B cell (primary cell): ENCODE results near the gene ADAMTS12. TPM values are rescaled to one million over a fixed set of nuclear protein-coding genes. Genes with fewer than 3 reads are reported as not detected.

Source experiments
- ATAC-seq: fragments of 200-7000 bp; cut with Tn5 transposase; one replicate; pipeline ENCODE4 v1.10.0; 2021; ENCODE audit warnings: low read depth, mild to moderate bottlenecking, moderate number of reproducible peaks, moderate library complexity
- CTCF ChIA-PET: fragments of 350-600 bp; sonication (Branson Sonifier 250); formaldehyde crosslinking; loops from one replicate; lab custom pipeline; 2021; ENCODE audit warnings: antibody characterized with exemption, inconsistent platforms; lab: Charles Lee
- POLR2A ChIA-PET: fragments of 350-600 bp; sonication (Branson Sonifier 250); formaldehyde crosslinking; loops from one replicate; lab custom pipeline; 2021; ENCODE audit warnings: antibody characterized with exemption; lab: Charles Lee
- DNase-seq: peaks from one replicate; pipeline ENCODE4 v3.0.0; 2013
- H2AFZ ChIP-seq: 2 replicates; pipeline ENCODE4 v1.6.1; 2012; ENCODE audit warnings: mild to moderate bottlenecking, low read depth, low read length; ENCODE audit not compliant: insufficient read depth, poor library complexity, severe bottlenecking
- H3K27ac ChIP-seq, 2 donors: 1 replicate in 1 of 2; 2 replicates in 1 of 2; pipeline ENCODE4 v1.5.1; 2012 to 2013; ENCODE audit warnings: low read length in 2 of 2, mild to moderate bottlenecking in 2 of 2, moderate library complexity in 1 of 2
- H3K27me3 ChIP-seq, 4 experiments: fragments of 200-600 bp in 1 of 4; sonication (generic) in 1 of 4; replicated peaks in 1 of 4; 1 replicate in 2 of 4; 2 replicates in 2 of 4; pipeline versions ENCODE4 v1.6.1 to v1.7.0; 2013 to 2016; ENCODE audit warnings: low read length in 3 of 4, mild to moderate bottlenecking in 2 of 4, mixed read lengths in 1 of 4, moderate library complexity in 1 of 4; ENCODE audit not compliant: insufficient read depth in 4 of 4, control insufficient read depth in 3 of 4; ENCODE audit errors: control extremely low read depth in 1 of 4
- H3K36me3 ChIP-seq, 2 experiments: replicated peaks in 1 of 2; 1 replicate in 1 of 2; 2 replicates in 1 of 2; pipeline versions ENCODE4 v1.6.1 to v1.7.1; 2013; ENCODE audit warnings: low read length in 1 of 2; ENCODE audit not compliant: insufficient read depth in 2 of 2, control insufficient read depth in 1 of 2; ENCODE audit errors: control extremely low read depth in 1 of 2, extremely low read depth in 1 of 2
- H3K4me1 ChIP-seq, 2 donors: fragments of 200-600 bp in 1 of 2; sonication (generic) in 1 of 2; 1 replicate in 1 of 2; 2 replicates in 1 of 2; pipeline versions ENCODE4 v1.5.1 to v1.6.1; 2013 to 2017; ENCODE audit warnings: low read length in 2 of 2; ENCODE audit not compliant: control insufficient read depth in 2 of 2, insufficient read depth in 2 of 2
- H3K4me2 ChIP-seq: replicated peaks from 2 replicates; pipeline ENCODE3; 2012; ENCODE audit warnings: mild to moderate bottlenecking, low read depth, low read length; ENCODE audit not compliant: poor library complexity, severe bottlenecking
- H3K4me3 ChIP-seq, 5 experiments: fragments of 200-600 bp in 1 of 5; sonication (generic) in 1 of 5; 1 replicate in 3 of 5; 2 replicates in 2 of 5; pipeline versions ENCODE4 v1.5.1 to v1.7.0; 2011 to 2016; ENCODE audit warnings: low read length in 4 of 5, mild to moderate bottlenecking in 4 of 5, low read depth in 2 of 5, control low read depth in 1 of 5, moderate library complexity in 1 of 5; ENCODE audit not compliant: insufficient read depth in 1 of 5; ENCODE audit errors: control extremely low read depth in 1 of 5, extremely low read depth in 1 of 5
- H3K79me2 ChIP-seq: fragments of 200-600 bp; sonication (generic); one replicate; pipeline ENCODE4 v1.6.0; 2016; ENCODE audit warnings: low read length; ENCODE audit not compliant: control insufficient read depth, insufficient read depth
- H3K9ac ChIP-seq: fragments of 200-600 bp; sonication (generic); 2 replicates; pipeline ENCODE4 v1.6.1; 2017; ENCODE audit warnings: mild to moderate bottlenecking, low read length, moderate library complexity
- H3K9me3 ChIP-seq, 3 donors: one replicate each; pipeline versions ENCODE4 v1.6.1 to v1.7.1; 2013; ENCODE audit warnings: low read length in 2 of 3; ENCODE audit not compliant: control insufficient read depth in 2 of 3, insufficient read depth in 1 of 3; ENCODE audit errors: control extremely low read depth in 1 of 3
- H4K20me1 ChIP-seq: 2 replicates; pipeline ENCODE4 v1.6.0; 2012; ENCODE audit warnings: mild to moderate bottlenecking, low read length; ENCODE audit not compliant: insufficient read depth, control insufficient read depth, poor library complexity, severe bottlenecking
- H3K27ac Mint-ChIP-seq: one replicate; pipeline ENCODE4 v1.8.0; 2021; ENCODE audit warnings: mixed read lengths
- H3K27me3 Mint-ChIP-seq: one replicate; pipeline ENCODE4 v1.8.0; 2021; ENCODE audit warnings: mixed read lengths
- H3K4me1 Mint-ChIP-seq: one replicate; pipeline ENCODE4 v1.8.0; 2021; ENCODE audit warnings: mixed read lengths
- H3K4me3 Mint-ChIP-seq: one replicate; pipeline ENCODE4 v1.8.0; 2021; ENCODE audit warnings: mixed read lengths
- H3K9me3 Mint-ChIP-seq: one replicate; pipeline ENCODE4 v1.8.0; 2022; ENCODE audit warnings: mixed read lengths; ENCODE audit not compliant: insufficient read depth
- EZH2 ChIP-seq: IDR thresholded peaks from 2 replicates; pipeline ENCODE4 v1.6.1; 2012; ENCODE audit warnings: borderline replicate concordance, low read depth, mild to moderate bottlenecking, moderate library complexity, low read length; ENCODE audit not compliant: insufficient read depth, poor library complexity, severe bottlenecking
- WGBS: methylation state at CpG from one replicate; pipeline ENCODE4 v1.1.5; 2013; ENCODE audit warnings: missing lambda C conversion rate; ENCODE audit not compliant: insufficient coverage; 5-methylcytosine and 5-hydroxymethylcytosine counted together
- intact Hi-C: fragments of 100-400 bp; cut with micrococcal nuclease; formaldehyde crosslinking; loops from one replicate; pipeline ENCODE4 v1.10.0; 2022
- polyA plus RNA-seq: library from polyadenylated mRNA; depleted of rRNA; stranded (reverse); fragments of >200 nt; gene quantifications from 2 replicates; pipeline ENCODE4 v1.2.3, GENCODE V29; 2012
- total RNA-seq, 2 donors: library from RNA; stranded (reverse); fragments of 120-200 nt in 1 of 2; gene quantifications; 1 replicate in 1 of 2; 2 replicates in 1 of 2; pipeline versions ENCODE4 v1.2.3 to v1.2.4, GENCODE V29; 2013 to 2022
- TF ChIP-seq, protein P1 (sequence below): fragments of 200-600 bp; IDR thresholded peaks from one replicate; pipeline ENCODE4 v1.8.0; 2022; ENCODE audit warnings: antibody characterized with exemption, mild to moderate bottlenecking

The ADAMTS12 gene
- total and polyA plus RNA-seq, 2 donors (not counting 1 experiment from before 2014, with no cell fraction given): not detected

DNA sequence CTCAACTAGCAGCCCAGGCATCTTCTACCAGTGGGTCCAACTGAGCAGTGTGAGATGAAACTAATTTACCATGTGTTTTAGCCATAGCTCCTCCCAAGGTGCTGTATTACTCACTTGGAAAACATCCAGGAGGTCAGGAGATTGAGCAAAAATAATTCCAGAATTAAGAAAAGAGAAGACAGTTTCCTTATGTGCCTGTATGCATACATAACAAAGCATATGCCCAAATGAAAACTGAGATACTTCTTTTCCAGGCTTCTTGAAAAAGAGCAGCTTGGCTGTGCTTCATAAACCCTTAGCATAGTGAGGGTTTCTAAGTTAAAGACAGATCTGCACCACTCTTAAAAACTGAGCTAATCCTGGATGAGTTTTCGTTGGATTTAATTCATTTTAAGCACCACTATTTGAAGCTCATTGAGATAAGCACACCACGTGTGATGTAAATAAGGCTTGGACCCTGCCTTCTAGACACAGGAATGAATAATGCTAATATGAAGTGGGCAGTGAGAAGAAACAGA lies 119.4 kb downstream of the ADAMTS12 start:
- intact Hi-C loops: no loop called here
- CTCF ChIA-PET: no interaction called here
- no peaks in the 10 kb centered on the region for H3K27me3 ChIP-seq
- Mint-ChIP-seq H3K9me3 (no peaks in the 10 kb centered on the region), H3K4me3 (no peak overlapping the region), H3K27me3 (peaks cover 9% of the 10 kb centered on the region), H3K27ac (no peak overlapping the region), H3K4me1 (no peaks in the 10 kb centered on the region)
- no peak overlapping the region for H3K9ac ChIP-seq
- TF ChIP-seq, protein P1, sequence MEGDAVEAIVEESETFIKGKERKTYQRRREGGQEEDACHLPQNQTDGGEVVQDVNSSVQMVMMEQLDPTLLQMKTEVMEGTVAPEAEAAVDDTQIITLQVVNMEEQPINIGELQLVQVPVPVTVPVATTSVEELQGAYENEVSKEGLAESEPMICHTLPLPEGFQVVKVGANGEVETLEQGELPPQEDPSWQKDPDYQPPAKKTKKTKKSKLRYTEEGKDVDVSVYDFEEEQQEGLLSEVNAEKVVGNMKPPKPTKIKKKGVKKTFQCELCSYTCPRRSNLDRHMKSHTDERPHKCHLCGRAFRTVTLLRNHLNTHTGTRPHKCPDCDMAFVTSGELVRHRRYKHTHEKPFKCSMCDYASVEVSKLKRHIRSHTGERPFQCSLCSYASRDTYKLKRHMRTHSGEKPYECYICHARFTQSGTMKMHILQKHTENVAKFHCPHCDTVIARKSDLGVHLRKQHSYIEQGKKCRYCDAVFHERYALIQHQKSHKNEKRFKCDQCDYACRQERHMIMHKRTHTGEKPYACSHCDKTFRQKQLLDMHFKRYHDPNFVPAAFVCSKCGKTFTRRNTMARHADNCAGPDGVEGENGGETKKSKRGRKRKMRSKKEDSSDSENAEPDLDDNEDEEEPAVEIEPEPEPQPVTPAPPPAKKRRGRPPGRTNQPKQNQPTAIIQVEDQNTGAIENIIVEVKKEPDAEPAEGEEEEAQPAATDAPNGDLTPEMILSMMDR: no peak
- TF ChIP-seq EZH2: no peak
- H3K4me3 ChIP-seq: no peak overlapping the region
- H3K27ac ChIP-seq: no peak overlapping the region
- ATAC-seq (no peak), DNase-seq (no peak)
- WGBS: no CpG with 5 or more reads among the region's 2 CpGs
- POLR2A ChIA-PET: no interaction called here
- H4K20me1 ChIP-seq: no peaks in the 10 kb centered on the region
- no peaks in the 10 kb centered on the region for H3K79me2 ChIP-seq
- H3K36me3 ChIP-seq: no peaks in the 10 kb centered on the region
- H3K4me2 ChIP-seq: no peak overlapping the region
- no peaks in the 10 kb centered on the region for H3K9me3 ChIP-seq
- no peaks in the 10 kb centered on the region for H3K4me1 ChIP-seq
- no peak overlapping the region for H2AFZ ChIP-seq

DNA sequence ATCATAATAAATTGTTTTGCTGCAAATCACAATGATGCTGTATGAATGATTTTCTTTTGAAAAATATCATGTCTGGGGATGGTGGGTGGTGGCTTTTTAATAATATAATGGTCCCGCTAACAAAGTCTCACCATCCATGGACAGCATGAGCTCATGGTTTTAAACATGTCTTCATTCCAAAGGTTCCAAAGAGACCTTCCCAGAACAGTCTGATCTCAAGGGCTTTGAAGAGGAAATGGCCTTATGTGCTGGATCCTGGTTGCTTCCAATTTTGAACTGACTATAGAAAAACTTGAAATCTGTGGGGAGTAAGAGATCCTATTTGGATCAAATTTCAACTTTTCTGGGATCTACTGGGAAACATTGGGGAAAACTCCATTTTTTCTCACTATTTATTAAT lies 121.8 kb downstream of the ADAMTS12 start:
- H3K9me3 Mint-ChIP-seq: no peaks in the 10 kb centered on the region
- intact Hi-C loops: no loop called here
- ATAC-seq: no peak

More for the DNA sequence above, 121.8 kb downstream of the ADAMTS12 start:
- no peak for DNase-seq
- Mint-ChIP-seq H3K4me3 (no peak overlapping the region), H3K4me1 (no peaks in the 10 kb centered on the region), H3K27ac (no peak overlapping the region), H3K27me3 (peaks cover 7% of the 10 kb centered on the region)
- Histone ChIP-seq H3K27ac (no peak overlapping the region), H3K36me3 (no peaks in the 10 kb centered on the region), H3K9ac (no peak overlapping the region), H3K27me3 (no peaks in the 10 kb centered on the region), H3K4me1 (no peaks in the 10 kb centered on the region), H4K20me1 (no peaks in the 10 kb centered on the region), H3K4me3 (no peak overlapping the region), H2AFZ (no peak overlapping the region), H3K4me2 (no peak overlapping the region), H3K9me3 (no peaks in the 10 kb centered on the region), H3K79me2 (no peaks in the 10 kb centered on the region)
- no peak for TF ChIP-seq EZH2
- TF ChIP-seq, protein P1: no peak
- CTCF ChIA-PET: no interaction called here
- POLR2A ChIA-PET: no interaction called here
- no CpG with 5 or more reads among the region's 1 CpG for WGBS
